ENCODE measurements around the gene BRIX1. TPM values are rescaled to one million over a fixed set of nuclear protein-coding genes. Genes with fewer than 3 reads are reported as not detected.

The BRIX1 gene, protein sequence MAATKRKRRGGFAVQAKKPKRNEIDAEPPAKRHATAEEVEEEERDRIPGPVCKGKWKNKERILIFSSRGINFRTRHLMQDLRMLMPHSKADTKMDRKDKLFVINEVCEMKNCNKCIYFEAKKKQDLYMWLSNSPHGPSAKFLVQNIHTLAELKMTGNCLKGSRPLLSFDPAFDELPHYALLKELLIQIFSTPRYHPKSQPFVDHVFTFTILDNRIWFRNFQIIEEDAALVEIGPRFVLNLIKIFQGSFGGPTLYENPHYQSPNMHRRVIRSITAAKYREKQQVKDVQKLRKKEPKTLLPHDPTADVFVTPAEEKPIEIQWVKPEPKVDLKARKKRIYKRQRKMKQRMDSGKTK
- total RNA-seq = 32.4 and 33.6 TPM in 2 replicates

DNA sequence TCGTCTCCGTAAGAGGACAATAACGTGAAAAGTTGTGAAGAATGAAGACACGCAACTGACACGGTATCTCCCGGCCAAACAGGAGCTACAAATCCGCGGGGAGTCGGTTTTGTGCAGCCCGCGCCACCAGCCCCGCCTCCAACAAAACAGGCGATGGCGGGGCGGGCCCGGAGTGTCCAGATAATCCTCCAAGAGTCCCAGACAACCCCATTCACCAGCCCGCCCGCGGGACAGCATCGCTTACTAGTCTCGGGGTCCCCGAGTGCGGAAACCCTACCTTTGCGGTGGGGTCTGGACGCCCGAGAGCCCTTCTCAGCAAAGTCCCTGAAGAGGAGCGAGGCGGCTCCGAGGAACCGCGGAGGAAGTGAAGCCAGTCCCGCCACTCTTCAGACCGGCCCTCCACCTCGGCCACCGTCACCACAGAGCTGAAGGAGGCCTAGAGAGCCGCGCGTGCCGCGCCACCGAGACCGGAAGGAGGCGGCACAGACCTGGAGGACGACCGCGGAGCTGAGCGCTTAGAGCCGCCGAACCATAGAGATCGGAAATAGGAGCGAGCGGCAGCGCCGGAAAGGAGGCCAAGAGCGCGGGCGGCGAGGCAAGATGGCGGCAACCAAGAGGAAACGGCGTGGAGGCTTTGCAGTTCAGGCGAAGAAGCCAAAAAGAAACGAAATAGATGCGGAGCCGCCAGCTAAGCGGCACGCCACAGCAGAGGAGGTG, at the start of gene BRIX1, which contains the start of gene RAD1:
BRIX1 (plus strand) TSS at position 573 of the 717 bp plus-strand sequence; CDS start at position 601, 28 bp downstream.
RAD1 (minus strand) TSS at position 366 of the 717 bp plus-strand sequence. CDS start 612 bp downstream, outside the sequence.

DNA sequence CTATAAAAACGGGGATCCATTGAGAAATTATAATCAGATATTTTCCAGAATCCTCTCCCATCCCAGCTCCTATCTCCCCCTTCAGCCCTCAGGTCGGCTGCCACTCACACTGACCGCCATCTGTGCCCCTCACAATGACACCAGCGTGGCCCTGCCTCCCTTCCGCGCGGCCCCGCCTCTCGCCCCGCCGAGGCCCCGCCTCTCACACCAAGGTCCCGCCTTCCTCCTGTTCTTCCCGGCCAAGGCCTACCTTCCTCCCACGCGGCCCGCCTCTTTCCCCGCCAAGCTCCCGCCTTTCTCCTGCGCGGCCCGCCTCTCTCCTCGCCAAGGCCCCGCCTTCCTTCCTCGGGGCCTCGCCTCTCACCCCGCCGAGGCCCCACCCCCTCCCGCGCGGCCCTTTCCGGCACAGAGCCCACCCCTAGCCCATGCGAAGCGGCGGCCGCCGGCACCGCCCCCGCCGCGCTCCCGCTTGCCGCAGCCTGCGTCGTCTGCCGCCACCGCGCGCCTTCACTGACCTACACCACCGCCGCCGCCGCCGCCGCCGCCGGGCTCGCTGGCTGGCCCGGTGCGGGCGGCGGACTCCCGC, 13.7 kb downstream of the BRIX1 start, which contains the start of gene DNAJC21:
DNAJC21 (plus strand) TSS at position 426 of the 586 bp plus-strand sequence. CDS start 261 bp downstream, outside the sequence.

Other genes starting within 250 kb of the BRIX1 start
- 0.09 TPM in 1 of 2 replicates, not detected in the other for gene TTC23L, start 76.5 kb upstream of the BRIX1 start, total RNA-seq
- 22.8 and 27.4 TPM in 2 replicates for gene RAD1, start 207 bp upstream of the BRIX1 start, total RNA-seq
- gene DNAJC21, start 13.8 kb downstream of the BRIX1 start, total RNA-seq = 29.1 and 42.0 TPM in 2 replicates
- gene AGXT2, start 132.2 kb downstream of the BRIX1 start, total RNA-seq = not detected in 2 replicates